GM12878 (cell line): ENCODE results near the gene TTF2. TPM values are rescaled to one million over a fixed set of nuclear protein-coding genes. Genes with fewer than 3 reads are reported as not detected.

Source experiments
- ATAC-seq: fragments of 200-7000 bp; cut with Tn5 transposase; 3 replicates; pipeline ENCODE4 v1.9.1; 2020; ENCODE audit warnings: mild to moderate bottlenecking, moderate library complexity
- BruUV-seq: library from RNA; stranded (reverse); fragments of 400-500 nt; replicated peaks from 2 replicates; lab custom pipeline; 2021; lab: Mats Ljungman, UMichigan
- CTCF ChIA-PET: fragments of 300-600 bp; sonication (Branson Sonifier 250); formaldehyde crosslinking; extraction: SDS; loops from one replicate; lab custom pipeline; 2021; ENCODE audit warnings: inconsistent platforms; lab: Yijun Ruan, JAX
- POLR2A ChIA-PET: fragments of 350-600 bp; formaldehyde crosslinking; extraction: SDS; loops from one replicate; lab custom pipeline; 2021; ENCODE audit warnings: inconsistent platforms; lab: Charles Lee
- RAD21 ChIA-PET: fragments of 300-600 bp; sonication (Branson Sonifier 250); formaldehyde crosslinking; loops from one replicate; lab custom pipeline; 2023; ENCODE audit warnings: antibody characterized with exemption; ENCODE audit not compliant: unreplicated experiment; lab: Charles Lee
- SMC1A ChIA-PET: fragments of 300-600 bp; sonication (Branson Sonifier 250); formaldehyde crosslinking; loops from one replicate; lab custom pipeline; 2023; ENCODE audit not compliant: unreplicated experiment, uncharacterized antibody; lab: Charles Lee
- DNase-seq: peaks from one replicate; pipeline ENCODE4 v3.0.0-alpha.2; 2011; ENCODE audit warnings: low read depth, low spot score
- FAIRE-seq: peaks from 3 replicates; lab custom pipeline; 2011; peaks lifted over from hg19 to GRCh38; lab: Jason Lieb, UNC
- H2AFZ ChIP-seq: 2 replicates; pipeline ENCODE4 v1.6.0; 2011; ENCODE audit warnings: low read depth, low read length, control low read depth; ENCODE audit not compliant: control insufficient read depth
- H3K27ac ChIP-seq: 2 replicates; pipeline ENCODE4 v1.5.1; 2011; ENCODE audit warnings: control low read depth; ENCODE audit not compliant: control insufficient read depth, insufficient read depth
- H3K27me3 ChIP-seq, 2 experiments: replicated peaks in 1 of 2; 2 replicates each; pipeline versions ENCODE4 v1.6.0 to v1.6.1; 2011; ENCODE audit warnings: low read length in 1 of 2; ENCODE audit not compliant: control insufficient read depth in 2 of 2, insufficient read depth in 2 of 2
- H3K36me3 ChIP-seq, 2 experiments: 2 replicates each; pipeline ENCODE4 v1.5.1; 2011; ENCODE audit warnings: low read length in 1 of 2; ENCODE audit not compliant: control insufficient read depth in 2 of 2, insufficient read depth in 2 of 2
- H3K4me1 ChIP-seq: 2 replicates; pipeline ENCODE4 v1.6.1; 2011; ENCODE audit warnings: mild to moderate bottlenecking, low read length, moderate library complexity, mixed read lengths; ENCODE audit not compliant: control insufficient read depth, insufficient read depth
- H3K4me2 ChIP-seq: 2 replicates; pipeline ENCODE4 v1.6.0; 2011; ENCODE audit warnings: control low read depth; ENCODE audit not compliant: control insufficient read depth, insufficient read depth
- H3K4me3 ChIP-seq: fragments of 200-600 bp; sonication (generic); 2 replicates; pipeline ENCODE4 v1.5.1; 2016
- H3K79me2 ChIP-seq: 2 replicates; pipeline ENCODE4 v1.6.0; 2011; ENCODE audit warnings: low read length; ENCODE audit not compliant: control insufficient read depth, insufficient read depth
- H3K9ac ChIP-seq: 2 replicates; pipeline ENCODE4 v1.8.0; 2011; ENCODE audit warnings: low read length, control low read depth, mixed read lengths; ENCODE audit not compliant: control insufficient read depth, insufficient read depth
- H3K9me3 ChIP-seq: replicated peaks from 3 replicates; pipeline ENCODE4 v1.5.1; 2011; ENCODE audit warnings: mild to moderate bottlenecking, low read length; ENCODE audit not compliant: control insufficient read depth, insufficient read depth
- H4K20me1 ChIP-seq: 2 replicates; pipeline ENCODE4 v1.6.0; 2011; ENCODE audit not compliant: control insufficient read depth, insufficient read depth
- E2F4 ChIP-seq: IDR thresholded peaks from 2 replicates; pipeline ENCODE4 v1.6.1; 2012; ENCODE audit warnings: low read depth, low read length, improper control_type of control experiment
- HDAC2 ChIP-seq: fragments of 200-600 bp; sonication (generic); IDR thresholded peaks from 2 replicates; pipeline ENCODE4 v1.6.1; 2017
- MEF2A ChIP-seq: IDR thresholded peaks from 2 replicates; pipeline ENCODE4 v1.6.1; 2011; ENCODE audit warnings: low read depth, mild to moderate bottlenecking, low read length, moderate library complexity; ENCODE audit not compliant: insufficient read depth
- PML ChIP-seq: IDR thresholded peaks from 2 replicates; pipeline ENCODE4 v1.6.1; 2012; ENCODE audit warnings: low read length, inconsistent platforms
- PRDM15 ChIP-seq: fragments of 450-650 bp; formaldehyde crosslinking; IDR thresholded peaks from 2 replicates; pipeline ENCODE4 v1.4.0; 2020; ENCODE audit warnings: mild to moderate bottlenecking, moderate library complexity
- RBBP5 ChIP-seq: fragments of 200-600 bp; sonication (generic); conservative IDR thresholded peaks from 2 replicates; pipeline ENCODE4 v1.6.1; 2016
- SIN3A ChIP-seq: IDR thresholded peaks from 2 replicates; pipeline ENCODE4 v1.6.1; 2012; ENCODE audit warnings: low read depth, low read length, improper control_type of control experiment
- TARDBP ChIP-seq: IDR thresholded peaks from 2 replicates; pipeline ENCODE4 v1.6.1; 2016; ENCODE audit warnings: borderline replicate concordance
- TBL1XR1 ChIP-seq: IDR thresholded peaks from 2 replicates; pipeline ENCODE4 v1.6.1; 2012; ENCODE audit warnings: low read depth, low read length, improper control_type of control experiment
- ZBTB11 ChIP-seq: fragments of 450-650 bp; formaldehyde crosslinking; IDR thresholded peaks from 2 replicates; pipeline ENCODE4 v1.5.0; 2022; ENCODE audit warnings: mild to moderate bottlenecking, missing genetic modification characterization
- ZBTB33 ChIP-seq: fragments of 450-650 bp; IDR thresholded peaks from 2 replicates; pipeline ENCODE4 v1.6.1; 2017; ENCODE audit warnings: mild to moderate bottlenecking
- ZNF622 ChIP-seq: fragments of 450-650 bp; IDR thresholded peaks from 2 replicates; pipeline ENCODE4 v1.6.1; 2017; ENCODE audit warnings: mild to moderate bottlenecking, inconsistent platforms
- WGBS: methylation state at CpG from one replicate; pipeline ENCODE4 v1.1.6; 2016; ENCODE audit warnings: low lambda C conversion rate; ENCODE audit not compliant: insufficient replicate concordance, insufficient coverage; ENCODE audit errors: missing lambda C conversion rate; 5-methylcytosine and 5-hydroxymethylcytosine counted together
- in situ Hi-C: fragments of 300-500 bp; cut with MboI; formaldehyde crosslinking; loops from 9 replicates; pipeline ENCODE4 v1.14.3; 2018; ENCODE audit warnings: mixed read lengths
- intact Hi-C: fragments of 100-400 bp; cut with micrococcal nuclease; formaldehyde crosslinking; loops from one replicate; pipeline ENCODE4 v1.14.2; 2022; ENCODE audit not compliant: unreplicated experiment
- polyA plus RNA-seq, 11 experiments: library from polyadenylated mRNA; depleted of rRNA in 4 of 11; unstranded in 6 of 11; stranded (reverse) in 5 of 11; fragments of >200 nt; fragmentation: Nextera tagmentation in 4 of 11; fragmentation: Illumina TruSeq in 1 of 11; extraction: Ambion mirVana in 4 of 11; extraction: Trizol in 1 of 11; gene quantifications; 1 replicate in 1 of 11; 2 replicates in 10 of 11; pipeline versions ENCODE4 v1.2.1 to v1.2.3, GENCODE V29; 2011 to 2016; ENCODE audit warnings: inconsistent platforms in 2 of 11, missing spikeins in 2 of 11, low read depth in 1 of 11
- total RNA-seq, 4 experiments: library from RNA; depleted of rRNA in 3 of 4; stranded (reverse); fragments of >200 nt in 3 of 4; fragmentation: Illumina TruSeq in 1 of 4; extraction: Trizol in 1 of 4; gene quantifications; 2 replicates each; pipeline versions ENCODE4 v1.2.1 to v1.2.3, GENCODE V29; 2013 to 2021

The TTF2 gene
- total and polyA plus RNA-seq, 10 of the 15 experiments (the other 5 are each of a cell fraction or from before 2014, with no cell fraction given) = 17.7 to 134 (median 78.2) TPM

- no peak for TF ChIP-seq MEF2A
- TF ChIP-seq E2F4 = no peak
- TF ChIP-seq RBBP5 = no peak
- TF ChIP-seq SIN3A = no peak
- no peak for TF ChIP-seq TBL1XR1
- TF ChIP-seq HDAC2 = no peak
Measured at GRCh38 chr1:117097443-117097842, 37.3 kb downstream of the TTF2 start (continued).

GRCh38 chr1:117098287-117098890 is 38.3 kb downstream of the TTF2 start:
- in situ Hi-C loops = no loop called here
- DNase-seq (no peak), FAIRE-seq (no peak), ATAC-seq (no peak)
- H3K4me3 ChIP-seq = no peak overlapping the region
- H4K20me1 ChIP-seq = no peaks in the 10 kb centered on the region
- H3K9ac ChIP-seq = no peak overlapping the region
- peaks cover 15 to 61% of the 10 kb centered on the region in 2 experiments for H3K36me3 ChIP-seq
- H3K79me2 ChIP-seq = no peaks in the 10 kb centered on the region
- intact Hi-C loops = no loop called here
- no peaks in the 10 kb centered on the region for H3K9me3 ChIP-seq
- H3K4me2 ChIP-seq = no peak overlapping the region
- no peaks in the 10 kb centered on the region for H3K27me3 ChIP-seq
- TSS peak; percentile 8 for BruUV-seq
- H3K27ac ChIP-seq = no peak overlapping the region
- RAD21 ChIA-PET = no interaction called here
- POLR2A ChIA-PET = interaction anchor here (0.7 to 1.0 kb wide), 3 partner anchors 13 to 437 kb away, joined by 3 to 6 read pairs (median 4); no protein-coding TSS in a partner anchor
- CTCF ChIA-PET = interaction anchor here (0.6 to 1.4 kb wide), 6 partner anchors 17 to 668 kb away, joined by 3 to 8 read pairs (median 4); no protein-coding TSS in a partner anchor
- no peak overlapping the region for H2AFZ ChIP-seq
- WGBS = 90% methylated on average over 4 of the region's 4 CpGs
- SMC1A ChIA-PET = interaction anchor here (0.9 to 1.1 kb wide), 2 partner anchors 10 to 31 kb away, joined by 4 to 5 read pairs; no protein-coding TSS in a partner anchor
- no peaks in the 10 kb centered on the region for H3K4me1 ChIP-seq
- TF ChIP-seq ZBTB33 (no peak), ZNF622 (no peak), PRDM15 (no peak), TARDBP (no peak), PML (no peak), ZBTB11 (CRISPR knock-in tag) (no peak)
